Endothelial cell of umbilical vein (primary cell): ENCODE results near the gene PREP. TPM values are rescaled to one million over a fixed set of nuclear protein-coding genes. Genes with fewer than 3 reads are reported as not detected.

Source experiments
- BruUV-seq: library from RNA; stranded (reverse); fragments of 400-500 nt; replicated peaks from 2 replicates; lab custom pipeline; 2021; lab: Mats Ljungman, UMichigan
- CTCF ChIA-PET: fragments of 300-600, 350-600 bp; sonication (Branson Sonifier 250); formaldehyde crosslinking; loops from one replicate; lab custom pipeline; 2021; ENCODE audit warnings: antibody characterized with exemption, inconsistent platforms; lab: Charles Lee
- POLR2A ChIA-PET: fragments of 300-600, 350-600 bp; sonication (Branson Sonifier 250); formaldehyde crosslinking; loops from one replicate; lab custom pipeline; 2021; ENCODE audit warnings: antibody characterized with exemption, inconsistent platforms; lab: Charles Lee
- DNase-seq: peaks from one replicate; pipeline ENCODE4 v3.0.0-alpha.2; 2011; ENCODE audit warnings: low read depth, low spot score
- FAIRE-seq: peaks from 2 replicates; lab custom pipeline; 2011; peaks lifted over from hg19 to GRCh38; lab: Jason Lieb, UNC
- H2AFZ ChIP-seq: 2 replicates; pipeline ENCODE4 v1.6.0; 2012; ENCODE audit warnings: low read depth, low read length, control low read depth, inconsistent platforms
- H3K27ac ChIP-seq: 2 replicates; pipeline ENCODE4 v1.5.1; 2011; ENCODE audit warnings: low read depth, mild to moderate bottlenecking, control low read depth, low read length, moderate library complexity; ENCODE audit not compliant: insufficient read depth
- H3K27me3 ChIP-seq, 2 experiments: 2 replicates each; pipeline versions ENCODE4 v1.6.0 to v1.6.1; 2011; ENCODE audit warnings: low read length in 2 of 2, mixed read lengths in 1 of 2; ENCODE audit not compliant: control insufficient read depth in 2 of 2, insufficient read depth in 2 of 2
- H3K36me3 ChIP-seq, 2 experiments: 2 replicates in 1 of 2; 3 replicates in 1 of 2; pipeline ENCODE4 v1.5.1; 2011; ENCODE audit warnings: low read length in 2 of 2, mild to moderate bottlenecking in 1 of 2, moderate library complexity in 1 of 2; ENCODE audit not compliant: control insufficient read depth in 2 of 2, insufficient read depth in 2 of 2; ENCODE audit errors: extremely low read depth in 1 of 2
- H3K4me1 ChIP-seq: 3 replicates; pipeline ENCODE4 v1.5.1; 2011; ENCODE audit warnings: mild to moderate bottlenecking, low read length; ENCODE audit not compliant: control insufficient read depth, insufficient read depth; ENCODE audit errors: extremely low read depth
- H3K4me2 ChIP-seq: 2 replicates; pipeline ENCODE4 v1.6.1; 2011; ENCODE audit warnings: low read length, control low read depth, mixed read lengths; ENCODE audit not compliant: insufficient read depth
- H3K4me3 ChIP-seq, 3 experiments: fragments of 200-600 bp in 1 of 3; sonication (generic), shearing (Covaris generic) in 1 of 3; replicated peaks in 1 of 3; 2 replicates each; pipeline ENCODE4 v1.5.1; 2011 to 2016; ENCODE audit warnings: control low read depth in 3 of 3, low read length in 3 of 3, mild to moderate bottlenecking in 2 of 3, inconsistent platforms in 1 of 3, low read depth in 1 of 3, moderate library complexity in 1 of 3; ENCODE audit not compliant: insufficient read depth in 1 of 3
- H3K79me2 ChIP-seq: 2 replicates; pipeline ENCODE4 v1.6.0; 2012; ENCODE audit warnings: low read length, inconsistent platforms; ENCODE audit not compliant: control insufficient read depth, insufficient read depth
- H3K9ac ChIP-seq: replicated peaks from 2 replicates; pipeline ENCODE3; 2011; ENCODE audit warnings: low read length, control low read depth; ENCODE audit not compliant: insufficient read depth; ENCODE audit errors: extremely low read depth
- H3K9me1 ChIP-seq: replicated peaks from 3 replicates; pipeline ENCODE4 v1.6.0; 2011; ENCODE audit warnings: mild to moderate bottlenecking, low read length; ENCODE audit not compliant: control insufficient read depth, insufficient read depth; ENCODE audit errors: extremely low read depth
- H3K9me3 ChIP-seq: replicated peaks from 2 replicates; pipeline ENCODE4 v1.5.1; 2012; ENCODE audit warnings: low read length, inconsistent platforms; ENCODE audit not compliant: control insufficient read depth, insufficient read depth
- H4K20me1 ChIP-seq: replicated peaks from 2 replicates; pipeline ENCODE3; 2011; ENCODE audit warnings: mild to moderate bottlenecking, low read length; ENCODE audit not compliant: control insufficient read depth, insufficient read depth; ENCODE audit errors: extremely low read depth
- EZH2 ChIP-seq: IDR thresholded peaks from 2 replicates; pipeline ENCODE4 v1.6.1; 2012; ENCODE audit warnings: borderline replicate concordance, low read depth, mild to moderate bottlenecking, moderate library complexity, low read length, inconsistent platforms; ENCODE audit not compliant: severe bottlenecking
- FOS ChIP-seq: IDR thresholded peaks from 2 replicates; pipeline ENCODE4 v1.6.1; 2011; ENCODE audit warnings: mild to moderate bottlenecking, low read length, moderate library complexity, borderline replicate concordance; ENCODE audit not compliant: insufficient read depth
- GATA2 ChIP-seq: IDR thresholded peaks from 2 replicates; pipeline ENCODE4 v1.7.0; 2011; ENCODE audit warnings: low read depth, mild to moderate bottlenecking, moderate library complexity, mixed read lengths, low read length; ENCODE audit not compliant: insufficient read length, insufficient read depth
- JUN ChIP-seq: IDR thresholded peaks from 2 replicates; pipeline ENCODE4 v1.6.1; 2011; ENCODE audit warnings: borderline replicate concordance, low read depth; ENCODE audit not compliant: insufficient read length, insufficient read depth
- MYC ChIP-seq: IDR thresholded peaks from one replicate; pipeline ENCODE4 v1.6.1; 2011; ENCODE audit warnings: mild to moderate bottlenecking, low read depth, low read length
- POLR2A ChIP-seq: IDR thresholded peaks from 2 replicates; pipeline ENCODE4 v1.6.1; 2012; ENCODE audit warnings: low read depth, mild to moderate bottlenecking, control low read depth, low read length
- dilution Hi-C: fragments of 300-500 bp; cut with MboI; formaldehyde crosslinking; loops from one replicate; pipeline ENCODE4 v1.15.0; 2019; ENCODE audit warnings: low sequenced_read_pairs; ENCODE audit not compliant: extremely low pct_ligation_motif_present
- intact Hi-C: fragments of 100-400 bp; cut with micrococcal nuclease; formaldehyde crosslinking; loops from one replicate; pipeline ENCODE4 v1.10.0; 2022
- polyA plus RNA-seq, 4 experiments: library from polyadenylated mRNA; depleted of rRNA in 3 of 4; stranded (reverse) in 3 of 4; unstranded in 1 of 4; fragments of >200 nt; gene quantifications; 2 replicates each; pipeline versions ENCODE4 v1.2.1 to v1.2.3, GENCODE V29; 2011 to 2012; ENCODE audit warnings: missing spikeins in 1 of 4
- total RNA-seq: library from RNA; stranded (reverse); gene quantifications from 2 replicates; pipeline ENCODE4 v1.2.3, GENCODE V29; 2021
- TF ChIP-seq, protein P1 (sequence below): IDR thresholded peaks from 2 replicates; pipeline ENCODE4 v1.6.1; 2011; ENCODE audit not compliant: insufficient read depth, insufficient read length

PREP gene
- total and polyA plus RNA-seq, 2 donors (not counting 3 experiments of a cell fraction or from before 2014, with no cell fraction given) = 17.2 to 37.7 TPM

DNA sequence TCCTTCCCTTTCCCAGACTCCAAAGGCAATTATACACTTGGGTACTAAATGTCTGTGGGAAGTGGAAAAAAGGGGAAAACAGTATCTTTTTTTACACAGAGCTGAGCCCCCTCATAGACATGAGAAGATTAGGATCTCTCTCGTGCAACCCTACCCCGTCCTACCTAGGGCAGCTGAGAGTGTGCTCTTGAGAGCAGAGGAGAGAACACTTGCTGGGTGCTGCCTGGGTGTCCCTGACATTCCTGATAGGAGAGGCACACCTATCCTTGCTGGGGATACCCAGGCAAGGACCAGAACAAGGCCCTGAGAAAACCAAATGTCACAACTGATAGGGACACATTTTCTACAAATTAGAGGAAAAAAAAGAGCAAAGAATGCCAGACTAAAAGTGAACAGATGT is 81.2 kb downstream of the PREP start:
- POLR2A ChIA-PET = no interaction called here
- TF ChIP-seq POLR2A (no peak), FOS (no peak), EZH2 (no peak), GATA2 (no peak)
- TF ChIP-seq, protein P1, sequence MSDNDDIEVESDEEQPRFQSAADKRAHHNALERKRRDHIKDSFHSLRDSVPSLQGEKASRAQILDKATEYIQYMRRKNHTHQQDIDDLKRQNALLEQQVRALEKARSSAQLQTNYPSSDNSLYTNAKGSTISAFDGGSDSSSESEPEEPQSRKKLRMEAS = no peak
- H3K79me2 ChIP-seq = no peaks in the 10 kb centered on the region
- intact Hi-C loops = no loop called here
- no peaks in the 10 kb centered on the region for H4K20me1 ChIP-seq
- no TSS peak for BruUV-seq
- DNase-seq (no peak), FAIRE-seq (no peak)
- no peaks in the 10 kb centered on the region for H3K27me3 ChIP-seq
- dilution Hi-C loops = no loop called here
- no peak overlapping the region for H2AFZ ChIP-seq
- H3K36me3 ChIP-seq = peaks cover 0 to 8% of the 10 kb centered on the region in 2 experiments
- H3K4me1 ChIP-seq = no peaks in the 10 kb centered on the region
- H3K4me3 ChIP-seq = no peak overlapping the region
- H3K9ac ChIP-seq = no peak overlapping the region
- H3K4me2 ChIP-seq = no peak overlapping the region
- no peaks in the 10 kb centered on the region for H3K9me1 ChIP-seq
- no peaks in the 10 kb centered on the region for H3K9me3 ChIP-seq
- CTCF ChIA-PET = no interaction called here
- H3K27ac ChIP-seq = no peak overlapping the region

DNA sequence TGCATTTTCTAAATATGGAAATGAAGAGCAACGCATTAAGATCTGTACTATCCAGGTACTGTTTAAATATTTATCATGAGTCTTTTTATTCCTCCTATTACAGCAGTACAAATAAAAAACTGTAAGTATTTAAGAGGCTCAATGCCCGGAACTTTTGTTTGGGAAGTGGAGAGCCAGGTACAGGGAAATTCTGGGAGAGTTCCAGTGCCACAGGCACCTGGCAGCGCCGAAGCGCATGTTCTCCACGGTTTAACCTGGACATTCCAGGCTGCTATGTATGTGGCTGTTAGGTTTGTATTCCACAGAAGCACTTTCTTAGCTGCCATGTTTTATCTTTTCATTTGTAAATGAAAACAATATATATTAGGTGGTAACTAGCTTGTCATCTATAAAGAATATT is 81.7 kb downstream of the PREP start:
- no peaks in the 10 kb centered on the region for H3K9me3 ChIP-seq
- H3K27ac ChIP-seq = no peak overlapping the region
- dilution Hi-C loops (no loop called here), intact Hi-C loops (no loop called here)
- H2AFZ ChIP-seq = no peak overlapping the region
- POLR2A ChIA-PET = no interaction called here
- H3K36me3 ChIP-seq = peaks cover 0 to 8% of the 10 kb centered on the region in 2 experiments
- H3K9me1 ChIP-seq = no peaks in the 10 kb centered on the region
- no peak for DNase-seq
- CTCF ChIA-PET = no interaction called here
- H3K27me3 ChIP-seq = no peaks in the 10 kb centered on the region
- no peaks in the 10 kb centered on the region for H3K79me2 ChIP-seq
- no peaks in the 10 kb centered on the region for H3K4me1 ChIP-seq
- no peaks in the 10 kb centered on the region for H4K20me1 ChIP-seq
- no TSS peak for BruUV-seq
- H3K4me2 ChIP-seq = no peak overlapping the region
- H3K4me3 ChIP-seq = no peak overlapping the region
- no peak overlapping the region for H3K9ac ChIP-seq
- TF ChIP-seq GATA2 (no peak), EZH2 (no peak), POLR2A (no peak), JUN (no peak), MYC (no peak)
- no peak for FAIRE-seq
